ENCODE data around the gene NRCAM. TPM values are rescaled to one million over a fixed set of nuclear protein-coding genes. Genes with fewer than 3 reads are reported as not detected.
A peak's percentile ranks its signal among the peaks of the same experiment; 100 is the strongest.

NRCAM gene
- total and polyA plus RNA-seq, 2 of the 13 experiments (the other 11 are each of a cell fraction or from before 2014, with no cell fraction given) = 0.31 to 0.33 TPM

DNA sequence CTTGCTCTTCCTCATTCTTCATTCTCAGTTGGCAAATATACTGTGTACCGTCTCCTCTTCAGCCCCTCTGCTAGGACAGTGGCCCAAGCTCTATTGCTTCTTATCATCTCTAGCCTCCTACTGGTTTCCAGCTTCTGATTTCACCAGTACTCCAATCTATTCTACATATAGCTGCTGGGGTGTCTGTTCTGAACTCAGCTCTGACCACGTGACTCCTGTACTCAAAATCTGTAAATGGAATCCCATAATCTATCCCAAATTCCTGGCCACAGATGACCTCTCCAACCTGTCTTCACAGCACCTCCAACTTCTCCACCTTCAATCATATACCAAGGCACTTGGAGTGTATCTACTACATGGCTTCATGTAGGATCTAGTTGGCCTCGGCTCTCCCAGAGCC lies 152.9 kb downstream of the NRCAM start:
- no TSS peak for BruUV-seq (replicated peaks)
- ChIA-PET POLR2A (no interaction called here), CTCF (ENCODE audit: low intra/inter-chr PET ratio, low total read pairs) (no interaction called here)
- Histone ChIP-seq H3K9me3 (ENCODE audit: low read length) (no peaks in the 10 kb centered on the region), H4K20me1 (ENCODE audit: insufficient read depth, low read length) (no peaks in the 10 kb centered on the region), H3K9ac (ENCODE audit: insufficient read depth, low read depth, low read length) (no peak overlapping the region), H2AFZ (ENCODE audit: low read length) (no peak overlapping the region), H3K27me3 (ENCODE audit: control insufficient read depth in 1 of 2, insufficient read depth in 2 of 2, low read length in 2 of 2) (no peaks in the 10 kb centered on the region), H3K4me1 (ENCODE audit: insufficient read depth, low read length) (no peaks in the 10 kb centered on the region), H3K27ac (ENCODE audit: extremely low read length, insufficient read depth, low read length) (no peak overlapping the region), H3K4me3 (replicated peaks in 1 of 3; ENCODE audit: insufficient read depth in 1 of 3, low read depth in 2 of 3, low read length in 3 of 3) (no peak overlapping the region), H3K36me3 (replicated peaks in 1 of 2; ENCODE audit: control insufficient read depth in 1 of 2, insufficient read depth in 2 of 2, low read length in 2 of 2) (no peaks in the 10 kb centered on the region), H3K4me2 (ENCODE audit: low read depth, low read length) (no peak overlapping the region), H3K79me2 (ENCODE audit: insufficient read depth, low read length) (no peaks in the 10 kb centered on the region)
- DNase-seq (ENCODE audit: low spot score) (no peak), FAIRE-seq (no peak), ATAC-seq (no peak)
- TF ChIP-seq RAD51 (IDR thresholded peaks at IDR 0.05; ENCODE audit: borderline replicate concordance) (peak; percentile 27; the same call in 1 of the 2 replicates), KAT7 (CRISPR knock-in tag; IDR thresholded peaks at IDR 0.05; ENCODE audit: borderline replicate concordance) (no peak), ZNF605 (CRISPR knock-in tag; IDR thresholded peaks at IDR 0.05) (no peak), DNMT1 (CRISPR knock-in tag; IDR thresholded peaks at IDR 0.05) (no peak), KDM4B (CRISPR knock-in tag; IDR thresholded peaks at IDR 0.05) (no peak), TSC22D2 (CRISPR knock-in tag; IDR thresholded peaks at IDR 0.05; ENCODE audit: borderline replicate concordance) (no peak), ZNF276 (CRISPR knock-in tag; IDR thresholded peaks at IDR 0.05; ENCODE audit: low read depth) (no peak), ZEB1 (IDR thresholded peaks at IDR 0.05; ENCODE audit: insufficient replicate concordance, low read depth) (no peak), GPN1 (CRISPR knock-in tag; IDR thresholded peaks at IDR 0.05; ENCODE audit: borderline replicate concordance) (no peak)
- in situ Hi-C loops (cut with HindIII; ENCODE audit: extremely low pct_ligation_motif_present, low pct_unique_long_range_greater_than_20kb) (no loop called here), intact Hi-C loops (cut with micrococcal nuclease; ENCODE audit: unreplicated experiment) (no loop called here)
- WGBS (ENCODE audit: low lambda C conversion rate) = 33% methylated on average over 3 of the region's 3 CpGs

All from HepG2 (cell line).